ENCODE results near the gene NSD2.
"Not testable (repeated sequence)": the region's sequence is repeated elsewhere in the genome, so short reads cannot be mapped to it uniquely, and the experiment has no call there.

NSD2 gene

DNA sequence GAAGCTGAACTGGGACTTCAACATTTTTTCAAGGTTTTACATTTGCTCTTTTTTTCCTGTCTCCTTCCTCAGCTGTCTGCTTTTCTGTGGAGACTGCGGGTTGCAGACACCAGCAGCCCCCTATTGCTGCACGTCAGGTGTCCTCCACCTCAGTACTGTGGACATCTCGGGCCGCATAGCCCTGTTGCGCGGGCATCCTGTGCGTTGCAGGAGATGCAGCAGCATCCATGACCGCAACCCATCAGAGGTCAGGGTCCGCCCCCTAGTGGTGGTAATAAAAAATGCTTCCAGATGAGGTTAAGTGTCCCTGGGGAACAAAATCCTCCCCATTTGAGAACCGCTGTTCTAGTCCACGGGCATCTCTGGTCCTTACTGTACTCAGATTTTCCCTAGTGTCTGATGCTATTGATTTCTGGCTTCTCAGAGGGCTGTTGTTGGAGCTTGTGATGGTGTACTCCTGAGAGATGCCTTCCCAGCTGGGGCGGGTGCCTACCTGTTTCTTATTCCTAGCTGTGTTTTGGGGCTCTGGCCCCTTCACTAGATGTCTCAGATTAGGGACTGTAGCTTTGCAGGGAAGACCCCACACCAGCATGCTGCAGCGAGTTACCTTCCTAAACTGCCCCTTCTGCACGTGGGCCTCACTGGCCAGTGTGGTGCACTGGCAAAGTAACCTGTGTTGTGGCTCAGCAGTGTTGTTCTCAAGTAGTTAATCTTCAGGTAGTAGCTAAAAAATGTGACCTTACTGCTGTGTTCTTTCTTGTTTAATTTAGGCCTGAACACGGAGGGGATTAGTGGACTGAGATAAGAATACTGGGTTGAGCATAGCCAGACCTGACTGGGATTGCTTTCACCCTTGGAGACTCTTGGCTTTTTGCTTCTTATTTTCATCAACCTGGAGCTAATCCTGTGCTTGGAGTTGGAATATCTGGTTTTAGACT, 28.2 kb downstream of the NSD2 start:
- DNase-seq = peak; percentile 75 to 79

DNA sequence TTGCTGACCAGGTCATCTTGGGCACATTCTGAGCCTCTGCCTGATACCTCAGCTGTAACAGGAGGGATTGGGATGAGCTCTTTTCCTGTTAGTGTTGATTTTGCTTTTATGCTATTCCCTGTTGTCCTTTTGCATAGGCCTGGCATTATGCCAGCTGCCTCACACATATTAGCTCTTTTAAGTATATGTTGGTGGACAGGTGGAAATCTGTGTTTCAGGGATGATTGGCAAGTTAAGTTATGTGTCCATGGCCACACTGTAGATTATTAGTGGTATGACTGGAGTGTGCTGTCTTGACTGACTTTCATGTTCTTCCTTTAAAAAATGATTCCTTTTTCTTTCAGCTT, 28.9 kb downstream of the NSD2 start:
- DNase-seq = no peak

GRCh38 chr4:1900624-1901023, 29.4 kb downstream of the NSD2 start:
- DNase-seq = no peak

DNA sequence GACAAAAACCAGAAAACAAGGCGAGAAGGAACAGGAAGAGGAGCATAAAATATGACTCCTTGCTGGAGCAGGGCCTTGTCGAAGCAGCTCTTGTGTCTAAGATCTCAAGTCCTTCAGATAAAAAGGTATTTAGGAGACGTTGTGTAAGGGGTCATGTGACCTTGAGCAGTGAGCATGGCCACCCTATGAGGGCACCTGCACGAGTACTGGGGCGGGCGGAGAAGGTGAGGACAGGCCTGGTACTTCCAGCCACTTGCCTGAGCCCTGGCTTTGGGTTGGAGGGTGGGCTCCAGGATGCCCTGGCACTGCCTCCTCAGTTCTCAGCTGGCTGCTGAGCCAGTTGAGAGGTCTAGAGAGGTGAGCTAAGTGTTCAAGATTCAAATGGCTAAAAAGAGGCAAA, 29.9 kb downstream of the NSD2 start:
- DNase-seq = no peak

DNA sequence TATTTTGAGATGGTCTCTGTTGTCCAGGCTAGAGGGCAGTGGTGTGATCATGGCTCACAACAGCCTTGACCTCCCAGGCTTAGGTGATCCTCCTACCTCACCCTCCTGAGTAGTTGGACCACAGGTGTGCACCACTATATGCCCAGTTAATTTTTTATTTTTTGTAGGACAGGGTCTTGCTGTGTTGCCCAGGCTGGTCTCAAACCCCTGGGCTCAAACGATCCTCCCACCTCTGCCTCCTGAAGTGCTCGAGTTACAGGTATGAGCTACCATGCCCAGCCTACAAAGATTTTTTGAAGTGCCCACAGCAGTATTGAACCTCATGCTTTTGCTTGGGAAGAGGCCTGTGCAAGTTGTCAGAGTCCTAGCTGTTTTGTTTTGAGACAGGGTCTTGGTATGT, 31.1 kb downstream of the NSD2 start:
- no peak for DNase-seq

DNA sequence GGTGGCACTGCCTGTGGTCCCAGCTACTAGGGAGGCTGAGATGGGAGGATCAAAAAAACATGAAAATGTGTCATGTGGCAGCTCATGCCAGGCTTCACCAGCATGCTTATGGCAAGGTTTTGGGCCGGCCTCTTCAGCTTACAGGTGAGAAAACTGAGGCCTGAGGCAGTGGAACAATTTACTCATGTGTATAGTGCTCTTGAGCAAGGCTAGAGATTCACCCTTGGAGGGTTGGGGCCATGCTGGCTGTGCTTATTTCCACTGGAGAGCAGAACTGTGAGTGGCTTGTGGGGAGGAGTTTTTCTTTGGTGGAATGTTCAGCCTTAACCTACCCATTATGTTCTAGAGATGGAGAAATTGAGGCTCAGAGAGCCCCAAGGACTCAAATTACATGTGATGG, 31.8 kb downstream of the NSD2 start:
- no peak for DNase-seq

DNA sequence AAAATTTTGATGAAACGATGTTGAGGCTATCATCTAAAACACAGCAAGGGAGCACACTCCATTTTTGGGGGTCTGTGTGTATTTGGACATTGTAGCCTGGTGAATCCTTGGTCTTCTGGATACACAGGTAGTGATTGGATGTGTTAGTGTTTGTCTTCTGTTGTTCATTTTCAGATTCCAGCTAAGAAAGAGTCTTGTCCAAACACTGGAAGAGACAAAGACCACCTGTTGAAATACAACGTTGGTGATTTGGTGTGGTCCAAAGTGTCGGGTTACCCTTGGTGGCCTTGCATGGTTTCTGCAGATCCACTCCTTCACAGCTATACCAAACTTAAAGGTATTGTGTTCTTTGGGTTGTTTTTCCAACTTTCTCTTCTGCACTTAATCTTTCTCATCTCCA, 32.8 kb downstream of the NSD2 start:
- DNase-seq = no peak

- DNase-seq = no peak
Observed at GRCh38 chr4:1907848-1908525, 36.8 kb downstream of the NSD2 start.

GRCh38 chr4:1909696-1910095, 38.5 kb downstream of the NSD2 start:
- DNase-seq = not testable (repeated sequence)

DNA sequence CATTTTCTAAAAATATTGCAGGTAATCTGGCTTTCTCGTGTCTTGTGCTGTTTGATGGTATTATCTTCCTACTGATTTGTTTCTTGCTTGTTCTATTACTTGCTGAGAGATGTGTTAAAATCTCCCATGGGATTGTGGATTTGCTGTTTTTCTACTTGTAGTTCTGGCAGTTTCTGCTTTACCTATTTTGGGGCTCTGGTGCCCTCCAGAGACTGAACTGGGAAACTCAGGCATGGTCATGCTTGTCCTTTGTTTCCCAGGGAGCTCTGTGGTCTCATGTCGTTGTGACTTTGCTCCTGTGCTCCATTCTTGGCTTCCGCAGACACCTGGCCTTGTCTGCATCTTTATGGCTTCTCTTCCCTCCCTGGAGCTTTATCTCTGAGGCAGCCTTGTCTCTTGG, 39.5 kb downstream of the NSD2 start:
- DNase-seq = peak in 1 of 2 experiments; percentile 35

DNA sequence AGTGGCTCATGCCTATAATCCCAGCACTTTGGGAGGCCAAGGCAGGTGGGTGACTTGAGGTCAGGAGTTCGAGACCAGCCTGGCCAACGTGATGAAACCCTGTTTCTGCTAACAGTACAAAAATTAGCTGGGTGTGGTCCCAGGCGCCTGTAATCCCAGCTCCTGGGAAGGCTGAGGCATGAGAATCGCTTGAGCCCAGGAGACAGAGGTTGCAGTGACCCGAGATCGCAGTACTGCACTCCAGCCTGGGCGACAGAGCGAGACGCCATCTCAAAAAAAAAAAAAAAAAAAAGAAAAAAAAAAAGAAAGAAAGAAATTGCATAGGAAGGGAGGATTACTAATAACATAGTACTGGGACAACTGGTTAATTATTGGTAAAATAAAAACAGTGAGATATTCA, 40.1 kb downstream of the NSD2 start:
- DNase-seq = not testable (repeated sequence)

DNA sequence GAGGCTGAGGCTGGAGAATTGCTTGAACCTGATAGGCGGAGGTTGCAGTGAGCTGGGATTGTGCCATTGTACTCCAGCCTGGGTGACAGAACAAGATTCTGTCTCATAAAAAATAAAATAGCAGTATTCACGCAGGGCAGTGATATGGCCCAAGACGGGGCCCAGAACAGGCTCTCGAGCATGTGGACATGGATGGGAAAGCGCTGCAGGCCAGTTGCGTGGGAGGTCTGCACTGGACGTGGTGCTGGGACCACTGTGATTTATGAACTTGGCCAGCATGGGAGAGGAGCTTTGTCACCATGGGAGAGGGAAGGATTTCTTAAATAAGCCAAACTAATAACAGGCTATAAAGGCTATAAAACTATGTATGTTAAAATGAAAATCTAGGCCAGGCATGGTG, 51.6 kb downstream of the NSD2 start:
- DNase-seq = no peak

DNA sequence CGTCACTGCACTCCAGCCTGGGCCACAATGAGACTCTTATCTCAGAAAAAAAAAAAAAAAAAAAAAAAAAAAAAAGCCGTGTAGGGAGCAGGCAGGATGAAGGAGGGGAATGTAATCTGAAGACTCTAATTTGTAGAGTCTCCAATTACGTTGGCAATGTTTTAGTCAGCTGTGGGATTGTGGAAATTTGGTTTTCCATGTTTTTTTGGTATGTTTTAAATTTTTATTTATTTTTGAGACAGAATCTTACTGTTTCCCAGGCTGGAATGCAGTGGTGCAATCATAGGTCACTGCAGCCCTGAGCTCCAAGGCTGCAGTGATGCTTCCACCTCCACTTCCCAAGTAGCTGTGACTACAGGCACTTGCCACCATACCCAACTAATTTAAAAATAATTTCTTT, 56.5 kb downstream of the NSD2 start:
- DNase-seq = no peak

DNA sequence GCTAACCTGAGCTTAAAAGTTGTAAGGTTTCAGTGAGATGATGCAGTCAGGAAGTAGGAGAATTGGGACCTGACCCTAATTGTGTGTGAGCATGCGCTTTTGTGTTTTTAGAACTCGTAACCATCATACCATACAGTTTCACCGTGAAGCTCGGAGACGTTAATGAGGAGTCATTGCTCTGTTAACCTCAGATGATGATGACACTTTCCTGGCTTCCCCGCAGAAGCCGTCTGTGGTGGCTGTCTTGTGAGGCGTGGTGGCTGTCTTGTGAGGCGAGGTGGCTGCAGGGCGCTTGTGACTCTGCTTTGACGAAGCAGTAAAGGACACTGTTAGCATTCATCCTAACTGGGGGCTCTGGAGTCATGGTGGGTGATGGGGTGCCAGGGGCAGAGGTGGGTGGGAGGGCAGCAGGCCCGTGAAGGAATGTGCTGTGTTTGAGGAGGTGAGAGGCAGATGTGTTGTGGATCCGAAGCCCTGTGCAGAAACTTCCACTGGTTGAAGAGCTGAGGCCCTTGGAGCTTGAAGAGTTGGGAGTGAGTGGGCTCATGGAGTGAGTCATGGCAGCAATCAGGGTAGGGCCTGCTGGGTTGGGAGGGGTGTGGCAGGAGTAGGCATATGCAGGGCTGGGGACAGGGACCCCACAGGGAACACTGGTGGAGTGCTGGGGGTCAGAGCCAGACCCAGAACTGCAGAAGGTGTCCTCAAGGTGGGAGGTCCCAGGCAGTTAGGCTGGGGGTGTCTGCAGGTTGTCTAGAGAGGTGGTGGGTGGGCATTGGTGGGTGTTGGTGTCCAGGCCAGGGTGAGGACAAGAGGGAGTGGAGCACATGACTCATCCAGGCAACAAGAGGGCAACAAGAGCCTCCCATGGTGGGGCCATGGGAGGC, 57.4 kb downstream of the NSD2 start:
- DNase-seq = no peak

- no peak for DNase-seq
Observed at GRCh38 chr4:1932736-1933135, 61.5 kb downstream of the NSD2 start.

DNA sequence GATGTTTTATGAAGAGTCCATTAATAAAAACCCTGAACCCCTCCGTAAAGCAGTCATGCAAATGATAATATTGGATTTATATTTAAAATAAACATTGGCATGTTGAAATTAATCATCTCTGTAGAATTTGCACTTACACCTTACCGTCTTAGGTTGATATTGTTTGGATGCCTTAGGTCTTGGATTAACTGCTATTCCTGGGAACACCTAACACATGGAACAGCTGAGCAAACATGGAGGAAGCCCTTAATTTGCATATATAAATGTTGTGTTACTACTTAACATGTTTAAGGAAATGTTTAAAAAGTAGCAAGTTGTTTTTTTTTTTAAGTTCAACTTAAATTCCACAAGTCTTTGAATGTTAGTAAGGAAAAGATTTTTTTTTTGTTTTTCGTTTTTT, 62.5 kb downstream of the NSD2 start:
- no peak for DNase-seq

- no peak for DNase-seq
Observed at GRCh38 chr4:1937550-1937949, 66.4 kb downstream of the NSD2 start.

DNA sequence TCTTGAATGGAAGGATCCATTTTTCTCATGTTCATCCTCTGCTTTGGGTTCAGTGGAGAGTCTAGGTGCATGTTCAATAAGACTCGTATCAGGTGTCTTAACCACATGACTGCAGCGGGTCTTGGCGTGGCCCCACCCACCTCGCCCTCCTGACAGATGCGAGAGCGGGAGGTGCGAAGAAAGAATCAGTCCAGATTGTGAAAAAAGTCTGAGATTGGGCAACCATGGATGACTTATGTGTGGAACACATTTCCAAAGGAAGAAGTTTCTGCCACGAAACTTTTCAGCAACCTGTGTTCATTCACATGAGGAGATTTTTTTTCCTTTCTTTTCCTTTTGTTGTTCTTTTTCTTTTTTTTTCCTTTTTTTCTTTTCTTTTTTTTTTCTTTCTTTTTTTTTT, 66.8 kb downstream of the NSD2 start:
- no peak for DNase-seq

DNA sequence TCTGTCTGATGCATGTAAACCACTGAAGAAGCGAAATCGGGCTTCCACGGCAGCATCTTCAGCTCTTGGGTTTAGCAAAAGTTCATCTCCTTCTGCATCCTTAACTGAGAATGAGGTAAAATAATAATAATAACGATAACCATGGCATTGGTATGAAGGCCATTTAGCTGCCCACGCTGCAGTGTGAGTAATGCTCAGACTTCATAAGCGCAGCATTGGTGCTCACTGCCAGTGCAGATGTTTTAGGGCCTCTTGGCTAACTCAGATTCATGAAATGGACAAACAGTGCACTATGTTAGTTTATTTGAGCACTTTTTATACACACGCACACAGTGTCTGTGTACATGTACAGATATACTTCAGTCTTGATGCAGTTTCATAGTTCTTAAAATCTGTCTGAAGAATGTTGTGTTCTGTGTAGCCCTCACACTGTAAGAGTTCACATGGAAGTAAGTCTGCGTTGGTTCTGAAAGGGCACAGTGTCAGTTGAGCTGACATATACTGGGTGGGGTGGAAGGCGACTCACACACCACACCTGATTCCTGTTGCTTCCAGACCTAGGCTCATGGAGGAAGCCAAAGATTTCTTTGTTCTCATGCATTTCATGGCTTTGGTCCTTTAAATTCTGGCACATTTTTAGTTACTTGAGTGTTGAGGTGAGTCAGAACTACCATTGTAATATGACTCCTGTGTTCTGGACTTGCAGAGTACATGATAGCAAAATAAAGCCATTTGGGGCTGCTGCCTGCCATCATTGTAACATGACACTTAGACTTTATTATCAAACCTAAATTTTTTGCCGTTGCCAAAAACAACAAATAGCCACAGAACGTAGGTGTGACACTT, 68.7 kb downstream of the NSD2 start:
- no peak for DNase-seq

DNA sequence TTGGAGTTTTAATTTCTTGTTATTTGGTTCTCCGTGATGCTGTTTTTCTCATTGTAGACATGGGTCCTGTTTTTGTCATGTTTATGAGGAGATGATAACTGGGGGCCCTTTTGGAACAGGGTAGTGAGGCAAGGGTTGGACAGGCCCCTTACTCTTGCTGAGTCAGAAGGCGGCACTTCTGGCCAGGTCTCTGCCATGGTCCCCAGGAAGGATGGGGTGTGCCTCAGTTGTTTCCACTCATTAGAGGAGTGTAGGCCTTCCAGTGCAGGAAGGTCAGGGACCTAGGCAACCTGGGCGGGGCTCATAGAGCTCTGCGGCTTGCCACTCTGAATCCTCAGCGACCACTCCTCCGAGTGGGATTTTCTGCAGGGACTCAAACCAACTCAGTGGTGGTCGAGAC, 69.4 kb downstream of the NSD2 start:
- no peak for DNase-seq

DNA sequence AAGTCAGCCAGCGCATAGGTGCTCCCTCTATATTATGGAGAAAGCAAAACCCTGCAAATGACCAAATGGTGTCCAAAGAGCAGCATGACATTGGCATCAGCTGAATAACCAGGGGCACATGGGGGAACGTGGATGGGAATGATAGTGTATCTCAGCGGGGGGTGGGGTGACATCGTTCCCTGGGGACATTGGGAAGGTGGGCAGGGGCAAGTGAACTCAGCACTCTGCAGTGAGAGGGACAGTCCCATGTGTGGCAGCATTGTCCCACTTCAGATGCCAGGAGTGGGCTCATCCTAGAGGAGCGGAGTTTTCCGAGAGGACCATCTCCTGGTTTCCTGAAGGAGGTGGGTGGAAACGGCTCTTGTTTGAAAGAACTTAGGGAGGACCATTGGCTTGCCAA, 72.7 kb downstream of the NSD2 start:
- no peak for DNase-seq

GRCh38 chr4:1945124-1945895, 74.1 kb downstream of the NSD2 start:
- DNase-seq = no peak
